GM23338 (cell line): Measurements from ENCODE around the gene CHN2. TPM values are rescaled to one million over a fixed set of nuclear protein-coding genes. Genes with fewer than 3 reads are reported as not detected.

Source experiments
- ATAC-seq: fragments of 200-7000 bp; cut with Tn5 transposase; 3 replicates; pipeline ENCODE4 v1.9.1; 2020
- DNase-seq: peaks from one replicate; pipeline ENCODE4 v3.0.0-alpha.2; 2015; ENCODE audit warnings: low spot score
- H2AFZ ChIP-seq: fragments of 200-600 bp; sonication (generic); 2 replicates; pipeline ENCODE4 v1.8.0; 2016; ENCODE audit warnings: antibody characterized with exemption, mild to moderate bottlenecking, moderate library complexity
- H3F3A ChIP-seq: fragments of 200-600 bp; sonication (generic); replicated peaks from 2 replicates; pipeline ENCODE4 v1.8.0; 2017; ENCODE audit warnings: antibody characterized with exemption, mixed run types, low read depth
- H3K27ac ChIP-seq: fragments of 200-600 bp; sonication (generic); 2 replicates; pipeline ENCODE4 v1.6.1; 2016; ENCODE audit warnings: low read depth
- H3K27me3 ChIP-seq: fragments of 200-600 bp; sonication (generic); 2 replicates; pipeline ENCODE4 v1.8.0; 2016; ENCODE audit warnings: mild to moderate bottlenecking, mixed run types, moderate library complexity; ENCODE audit not compliant: insufficient read depth
- H3K36me3 ChIP-seq: fragments of 200-600 bp; sonication (generic); 2 replicates; pipeline ENCODE4 v1.8.0; 2016; ENCODE audit warnings: mild to moderate bottlenecking; ENCODE audit not compliant: insufficient read depth
- H3K4me1 ChIP-seq: fragments of 200-600 bp; sonication (generic); 2 replicates; pipeline ENCODE4 v1.8.0; 2016; ENCODE audit warnings: mild to moderate bottlenecking, moderate library complexity; ENCODE audit not compliant: insufficient read depth
- H3K4me2 ChIP-seq: fragments of 200-600 bp; sonication (generic); 2 replicates; pipeline ENCODE4 v1.7.1; 2017; ENCODE audit warnings: mixed run types
- H3K4me3 ChIP-seq: fragments of 200-600 bp; sonication (generic); 2 replicates; pipeline ENCODE4 v1.6.1; 2016; ENCODE audit warnings: mixed run types
- H3K79me2 ChIP-seq: fragments of 200-600 bp; sonication (generic); replicated peaks from 2 replicates; pipeline ENCODE4 v1.8.0; 2017; ENCODE audit warnings: mild to moderate bottlenecking; ENCODE audit not compliant: insufficient read depth
- H3K9me2 ChIP-seq: fragments of 200-600 bp; sonication (generic); 2 replicates; pipeline ENCODE4 v1.8.0; 2017; ENCODE audit not compliant: insufficient read depth
- H4K20me1 ChIP-seq: fragments of 200-600 bp; sonication (generic); replicated peaks from 2 replicates; pipeline ENCODE4 v1.8.0; 2017; ENCODE audit warnings: mild to moderate bottlenecking; ENCODE audit not compliant: insufficient read depth
- H3K27ac Mint-ChIP-seq: 2 replicates; pipeline ENCODE4 v1.8.0; 2020; ENCODE audit warnings: inconsistent platforms, mild to moderate bottlenecking, moderate library complexity, mixed read lengths
- H3K27me3 Mint-ChIP-seq: 3 replicates; pipeline ENCODE4 v1.8.0; 2022; ENCODE audit warnings: low read depth, mild to moderate bottlenecking, moderate library complexity, mixed read lengths, inconsistent platforms; ENCODE audit not compliant: insufficient read depth, poor library complexity
- H3K36me3 Mint-ChIP-seq: 3 replicates; pipeline ENCODE4 v1.8.0; 2021; ENCODE audit warnings: low read depth, mild to moderate bottlenecking, inconsistent platforms, moderate library complexity, mixed read lengths
- H3K4me1 Mint-ChIP-seq: 3 replicates; pipeline ENCODE4 v1.8.0; 2020; ENCODE audit warnings: mild to moderate bottlenecking, inconsistent platforms, mixed read lengths
- H3K4me3 Mint-ChIP-seq: 3 replicates; pipeline ENCODE4 v1.8.0; 2021; ENCODE audit warnings: moderate library complexity, mild to moderate bottlenecking, inconsistent platforms, mixed read lengths
- H3K9me3 Mint-ChIP-seq: 3 replicates; pipeline ENCODE4 v1.8.0; 2020; ENCODE audit warnings: moderate library complexity, mild to moderate bottlenecking, inconsistent platforms, mixed read lengths
- EZH2 ChIP-seq: fragments of 200-600 bp; sonication (generic); IDR thresholded peaks from one replicate; pipeline ENCODE4 v1.8.0; 2017; ENCODE audit warnings: antibody characterized with exemption, mild to moderate bottlenecking, low read depth; ENCODE audit not compliant: unreplicated experiment
- ZNF462 ChIP-seq: fragments of 250-450 bp; sonication (Bioruptor Pico); IDR thresholded peaks from 2 replicates; pipeline ENCODE4 v1.5.0; 2020; ENCODE audit warnings: mild to moderate bottlenecking, moderate library complexity
- polyA plus RNA-seq: library from polyadenylated mRNA; unstranded; fragments of >200 nt; fragmentation: Nextera tagmentation; extraction: Ambion mirVana; gene quantifications from 2 replicates; pipeline ENCODE4 v1.2.1, GENCODE V29; 2016
- total RNA-seq: library from RNA; depleted of rRNA; stranded (reverse); fragments of >200 nt; shearing (Covaris generic); gene quantifications from 2 replicates; pipeline ENCODE4 v1.2.3, GENCODE V29; 2014
- TF ChIP-seq, protein P1 (sequence below), 2 experiments: fragments of 200-600 bp in 1 of 2; sonication (generic) in 1 of 2; conservative IDR thresholded peaks; 2 replicates each; pipeline versions ENCODE4 v1.5.1 to v1.6.1; 2016 to 2017; ENCODE audit warnings: antibody characterized with exemption in 2 of 2, low read depth in 2 of 2, mild to moderate bottlenecking in 2 of 2, moderate library complexity in 1 of 2

CHN2 gene
- total and polyA plus RNA-seq, 2 experiments from 2014 or later, result 6.1 to 7.5 TPM

- Histone ChIP-seq H3K4me2 (no peak overlapping the region), H3F3A (no peaks in the 10 kb centered on the region), H2AFZ (no peak overlapping the region), H3K79me2 (no peaks in the 10 kb centered on the region), H3K9me2 (no peaks in the 10 kb centered on the region), H4K20me1 (no peaks in the 10 kb centered on the region), H3K27ac (no peak overlapping the region), H3K4me1 (peaks cover 6% of the 10 kb centered on the region), H3K27me3 (no peaks in the 10 kb centered on the region), H3K4me3 (no peak overlapping the region), H3K36me3 (no peaks in the 10 kb centered on the region)
- H3K4me3 Mint-ChIP-seq, result no peak overlapping the region
- no peak overlapping the region for H3K27ac Mint-ChIP-seq
- ATAC-seq (peak; percentile 96), DNase-seq (peak; percentile 75)
- 0 out of 3 replicates have a peak, but pooled peaks cover 4% of the 10 kb centered on the region for H3K4me1 Mint-ChIP-seq
- H3K9me3 Mint-ChIP-seq, result no peaks in the 10 kb centered on the region
- no peaks in the 10 kb centered on the region for H3K27me3 Mint-ChIP-seq
- TF ChIP-seq EZH2, result no peak
- TF ChIP-seq ZNF462, result no peak
- TF ChIP-seq, protein P1, sequence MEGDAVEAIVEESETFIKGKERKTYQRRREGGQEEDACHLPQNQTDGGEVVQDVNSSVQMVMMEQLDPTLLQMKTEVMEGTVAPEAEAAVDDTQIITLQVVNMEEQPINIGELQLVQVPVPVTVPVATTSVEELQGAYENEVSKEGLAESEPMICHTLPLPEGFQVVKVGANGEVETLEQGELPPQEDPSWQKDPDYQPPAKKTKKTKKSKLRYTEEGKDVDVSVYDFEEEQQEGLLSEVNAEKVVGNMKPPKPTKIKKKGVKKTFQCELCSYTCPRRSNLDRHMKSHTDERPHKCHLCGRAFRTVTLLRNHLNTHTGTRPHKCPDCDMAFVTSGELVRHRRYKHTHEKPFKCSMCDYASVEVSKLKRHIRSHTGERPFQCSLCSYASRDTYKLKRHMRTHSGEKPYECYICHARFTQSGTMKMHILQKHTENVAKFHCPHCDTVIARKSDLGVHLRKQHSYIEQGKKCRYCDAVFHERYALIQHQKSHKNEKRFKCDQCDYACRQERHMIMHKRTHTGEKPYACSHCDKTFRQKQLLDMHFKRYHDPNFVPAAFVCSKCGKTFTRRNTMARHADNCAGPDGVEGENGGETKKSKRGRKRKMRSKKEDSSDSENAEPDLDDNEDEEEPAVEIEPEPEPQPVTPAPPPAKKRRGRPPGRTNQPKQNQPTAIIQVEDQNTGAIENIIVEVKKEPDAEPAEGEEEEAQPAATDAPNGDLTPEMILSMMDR (conservative IDR thresholded peaks at IDR 0.05; ENCODE audit: low read depth in 2 of 2), result peak; percentile 72 to 90
- no peaks in the 10 kb centered on the region for H3K36me3 Mint-ChIP-seq
Observed at GRCh38 chr7:29345590-29345989, 151.0 kb downstream of the CHN2 start.
